Uterus (tissue), 4 donors: Measurements from ENCODE around the gene FAM107A. TPM values are rescaled to one million over a fixed set of nuclear protein-coding genes. Genes with fewer than 3 reads are reported as not detected.

Experiments used
- DNase-seq, 2 donors: peaks; one replicate each; pipeline ENCODE4 v3.0.0-alpha.2; 2019 to 2020
- H3K27ac ChIP-seq, 2 donors: fragments of 200-600 bp; sonication (generic); 1 replicate in 1 of 2; 2 replicates in 1 of 2; pipeline ENCODE4 v1.5.1; 2016 to 2018
- H3K27me3 ChIP-seq, 2 donors: fragments of 200-600 bp; sonication (generic); one replicate each; pipeline ENCODE4 v1.5.1; 2018 to 2019; ENCODE audit warnings: control low read depth in 1 of 2
- H3K36me3 ChIP-seq, 2 donors: fragments of 200-600 bp; sonication (generic); one replicate each; pipeline ENCODE4 v1.5.1; 2019; ENCODE audit warnings: control low read depth in 1 of 2
- H3K4me1 ChIP-seq, 2 donors: fragments of 200-600 bp; sonication (generic); one replicate each; pipeline ENCODE4 v1.5.1; 2018 to 2019; ENCODE audit warnings: control low read depth in 1 of 2
- H3K4me3 ChIP-seq, 2 donors: fragments of 200-600 bp; sonication (generic); 1 replicate in 1 of 2; 2 replicates in 1 of 2; pipeline ENCODE4 v1.5.1; 2018 to 2019; ENCODE audit warnings: mild to moderate bottlenecking in 1 of 2
- H3K9me3 ChIP-seq, 2 donors: fragments of 200-600 bp; sonication (generic); one replicate each; pipeline ENCODE4 v1.5.1; 2019; ENCODE audit warnings: control low read depth in 1 of 2
- POLR2A ChIP-seq, 2 donors: fragments of 450-650 bp; IDR thresholded peaks; one replicate each; pipeline ENCODE4 v1.6.1; 2016; ENCODE audit warnings: antibody characterized with exemption in 2 of 2, mild to moderate bottlenecking in 1 of 2, moderate library complexity in 1 of 2
- intact Hi-C: fragments of 100-400 bp; cut with DNase I; formaldehyde crosslinking; loops from one replicate; pipeline ENCODE4 v1.15.1; 2023; ENCODE audit warnings: low total_unique reads
- total RNA-seq, 4 donors: library from RNA; depleted of rRNA in 3 of 4; stranded (reverse); fragments of >200 nt in 3 of 4; gene quantifications; one replicate each; pipeline versions ENCODE4 v1.1.0 to v1.2.4, GENCODE V29; 2014 to 2023
- TF ChIP-seq, protein P1 (sequence below), 4 experiments: fragments of 200-600 bp in 2 of 4; fragments of 450-650 bp in 2 of 4; sonication (generic) in 2 of 4; IDR thresholded peaks; one replicate each; pipeline ENCODE4 v1.5.1; 2016 to 2019; ENCODE audit warnings: antibody characterized with exemption in 4 of 4, mild to moderate bottlenecking in 2 of 4, moderate library complexity in 1 of 4
- donor health status: DM: yes; HTN: yes; CAD: no.

FAM107A gene
- total RNA-seq, 4 donors from 2014 or later: 16.2 to 140 (median 61.2) TPM

DNA sequence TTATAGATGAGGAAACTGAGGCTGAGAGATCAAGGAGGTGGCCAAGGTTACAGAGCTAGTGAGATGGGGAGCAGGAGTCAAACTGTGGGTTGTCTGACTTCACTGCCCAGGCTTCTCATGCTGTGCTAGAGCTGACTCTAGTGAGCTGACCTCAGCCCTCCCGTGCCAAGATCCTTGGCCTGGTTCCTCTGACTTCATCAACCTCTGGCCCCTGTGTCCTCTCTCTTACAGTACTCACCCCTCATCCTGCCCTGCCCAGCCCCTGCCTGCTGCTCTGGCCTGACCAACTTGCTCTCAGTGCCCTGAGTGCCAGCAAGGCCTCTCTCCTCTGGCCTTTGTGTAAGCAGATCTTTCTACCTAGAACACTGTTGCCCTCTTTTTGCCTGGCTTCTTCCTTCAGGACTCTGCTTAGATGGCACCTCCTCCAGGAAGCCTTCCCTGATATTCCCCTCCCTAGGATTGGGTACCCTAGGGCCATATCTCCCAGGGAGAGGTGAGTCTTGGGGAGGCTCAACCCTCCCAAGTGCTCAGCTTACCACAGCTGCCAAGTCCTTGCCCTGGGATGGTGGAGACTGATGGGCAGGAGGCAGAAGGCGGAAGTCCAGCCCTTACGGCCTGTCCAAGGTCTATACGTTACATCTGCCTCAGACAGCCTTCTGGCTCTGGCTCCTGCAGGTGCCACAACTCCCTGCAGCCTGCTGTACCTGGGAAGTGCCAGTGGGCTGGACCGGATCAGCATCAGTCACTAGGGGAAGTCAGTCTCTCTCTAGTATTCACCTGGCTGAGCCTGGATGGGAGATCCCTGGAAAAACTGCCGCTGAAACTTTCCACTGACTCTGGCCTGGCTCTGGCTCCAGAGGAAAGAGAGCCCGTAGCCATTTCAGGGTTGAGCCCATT lies 36.3 kb upstream of the FAM107A start:
- Histone ChIP-seq H3K36me3 (no peaks in the 10 kb centered on the region), H3K27ac (no peak overlapping the region), H3K27me3 (no peaks in the 10 kb centered on the region), H3K9me3 (no peaks in the 10 kb centered on the region), H3K4me1 (no peaks in the 10 kb centered on the region), H3K4me3 (no peak overlapping the region)
- TF ChIP-seq POLR2A (IDR thresholded peaks at IDR 0.05): no peak
- TF ChIP-seq, protein P1, sequence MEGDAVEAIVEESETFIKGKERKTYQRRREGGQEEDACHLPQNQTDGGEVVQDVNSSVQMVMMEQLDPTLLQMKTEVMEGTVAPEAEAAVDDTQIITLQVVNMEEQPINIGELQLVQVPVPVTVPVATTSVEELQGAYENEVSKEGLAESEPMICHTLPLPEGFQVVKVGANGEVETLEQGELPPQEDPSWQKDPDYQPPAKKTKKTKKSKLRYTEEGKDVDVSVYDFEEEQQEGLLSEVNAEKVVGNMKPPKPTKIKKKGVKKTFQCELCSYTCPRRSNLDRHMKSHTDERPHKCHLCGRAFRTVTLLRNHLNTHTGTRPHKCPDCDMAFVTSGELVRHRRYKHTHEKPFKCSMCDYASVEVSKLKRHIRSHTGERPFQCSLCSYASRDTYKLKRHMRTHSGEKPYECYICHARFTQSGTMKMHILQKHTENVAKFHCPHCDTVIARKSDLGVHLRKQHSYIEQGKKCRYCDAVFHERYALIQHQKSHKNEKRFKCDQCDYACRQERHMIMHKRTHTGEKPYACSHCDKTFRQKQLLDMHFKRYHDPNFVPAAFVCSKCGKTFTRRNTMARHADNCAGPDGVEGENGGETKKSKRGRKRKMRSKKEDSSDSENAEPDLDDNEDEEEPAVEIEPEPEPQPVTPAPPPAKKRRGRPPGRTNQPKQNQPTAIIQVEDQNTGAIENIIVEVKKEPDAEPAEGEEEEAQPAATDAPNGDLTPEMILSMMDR (IDR thresholded peaks at IDR 0.05): no peak
- DNase-seq: no peak
- intact Hi-C loops: no loop called here

DNA sequence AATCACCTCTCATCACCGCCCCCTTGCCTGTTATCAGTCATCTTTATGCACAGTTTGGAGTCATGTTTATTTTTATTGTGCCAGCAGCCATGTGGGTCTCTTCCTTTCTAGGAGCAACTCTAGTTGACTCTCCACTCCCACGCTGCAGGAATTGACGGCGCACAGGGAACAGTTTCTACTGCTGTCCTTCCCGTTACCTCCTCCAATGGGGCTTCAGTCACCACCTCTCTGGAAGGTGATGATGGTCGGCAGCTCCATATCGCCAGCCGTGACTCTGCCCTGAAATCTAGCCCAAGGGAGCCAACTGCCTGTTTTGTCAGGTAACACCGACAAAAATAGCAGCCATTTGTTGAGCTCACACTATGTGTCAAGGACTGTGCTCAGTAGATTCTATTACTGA lies 35.6 kb upstream of the FAM107A start:
- intact Hi-C loops: no loop called here
- no peak overlapping the region for H3K4me3 ChIP-seq
- no peaks in the 10 kb centered on the region for H3K36me3 ChIP-seq
- no peaks in the 10 kb centered on the region for H3K9me3 ChIP-seq
- DNase-seq: no peak
- H3K4me1 ChIP-seq: no peaks in the 10 kb centered on the region
- no peaks in the 10 kb centered on the region for H3K27me3 ChIP-seq
- no peak overlapping the region for H3K27ac ChIP-seq
- TF ChIP-seq POLR2A (IDR thresholded peaks at IDR 0.05): no peak
- TF ChIP-seq, protein P1 (IDR thresholded peaks at IDR 0.05): no peak

DNA sequence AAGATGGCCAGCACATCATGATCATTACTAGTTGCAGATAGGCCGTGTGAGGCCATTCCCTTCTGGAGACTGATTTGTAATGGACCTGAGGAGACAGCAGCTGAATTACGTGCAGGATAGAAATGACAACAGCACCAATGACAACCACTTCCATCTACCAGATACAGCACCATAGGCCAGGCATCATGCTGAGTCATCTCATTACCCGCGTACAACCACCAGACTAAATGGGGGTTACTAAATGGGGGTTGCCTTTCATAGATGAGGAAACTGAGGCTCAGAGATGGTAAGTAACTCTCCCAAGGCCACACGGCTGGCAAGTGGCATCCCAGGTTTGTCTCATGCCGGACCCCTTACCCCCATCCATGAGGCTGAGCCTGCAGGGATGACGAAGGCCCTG lies 32.8 kb upstream of the FAM107A start:
- H3K27me3 ChIP-seq: no peaks in the 10 kb centered on the region

DNA sequence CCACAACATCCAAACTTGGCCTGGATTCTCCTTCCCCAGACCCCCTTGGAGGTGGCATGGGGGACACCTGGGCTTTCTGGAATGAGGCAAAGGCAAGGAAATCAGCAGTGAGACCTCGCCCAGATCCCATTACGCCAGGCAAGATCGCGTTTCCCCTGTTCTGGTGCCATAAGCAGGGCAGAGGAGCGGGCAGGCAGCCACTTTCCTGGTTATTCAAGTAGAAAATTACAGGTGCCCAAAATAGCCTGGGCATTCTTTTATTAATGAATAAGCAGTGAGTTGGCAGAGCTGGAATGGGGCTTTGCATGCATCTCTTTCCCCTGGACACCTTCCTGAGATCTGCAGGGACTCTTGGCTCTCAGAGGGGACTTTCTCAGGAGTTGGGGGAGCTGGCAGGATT lies 31.5 kb upstream of the FAM107A start:
- Histone ChIP-seq H3K9me3 (no peaks in the 10 kb centered on the region), H3K27ac (no peak overlapping the region), H3K36me3 (no peaks in the 10 kb centered on the region), H3K4me1 (no peaks in the 10 kb centered on the region), H3K4me3 (no peak overlapping the region), H3K27me3 (no peaks in the 10 kb centered on the region)
- no peak for DNase-seq
- intact Hi-C loops: no loop called here
- TF ChIP-seq POLR2A (IDR thresholded peaks at IDR 0.05): no peak
- TF ChIP-seq, protein P1 (IDR thresholded peaks at IDR 0.05): no peak

More for the DNA sequence above, 32.8 kb upstream of the FAM107A start:
- Histone ChIP-seq H3K36me3 (no peaks in the 10 kb centered on the region), H3K4me1 (no peaks in the 10 kb centered on the region), H3K4me3 (no peak overlapping the region), H3K9me3 (no peaks in the 10 kb centered on the region), H3K27ac (no peak overlapping the region)
- TF ChIP-seq POLR2A (IDR thresholded peaks at IDR 0.05): no peak
- TF ChIP-seq, protein P1 (IDR thresholded peaks at IDR 0.05): no peak
- DNase-seq: no peak
- intact Hi-C loops: no loop called here

DNA sequence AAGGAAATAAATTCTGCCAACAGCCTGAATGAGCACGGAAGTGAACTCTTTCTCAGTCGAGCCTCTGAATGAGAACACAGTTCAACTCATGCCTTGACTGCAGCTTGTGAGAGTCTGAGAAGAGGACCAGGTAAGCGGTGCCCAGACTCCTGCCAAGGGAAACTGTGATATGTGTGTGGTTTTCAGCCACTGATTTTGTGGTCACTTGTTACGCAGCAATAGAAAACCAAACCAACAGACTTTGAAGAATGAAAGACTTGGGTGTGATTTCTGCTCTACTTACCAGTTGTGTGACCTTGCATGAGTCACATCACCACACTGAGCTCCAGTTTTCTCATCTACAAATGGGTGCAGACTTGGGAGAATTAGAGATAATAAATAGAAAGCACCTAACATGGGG lies 30.6 kb upstream of the FAM107A start:
- H3K4me1 ChIP-seq: no peaks in the 10 kb centered on the region
- H3K4me3 ChIP-seq: no peak overlapping the region
- no peak for TF ChIP-seq POLR2A (IDR thresholded peaks at IDR 0.05)
- TF ChIP-seq, protein P1 (IDR thresholded peaks at IDR 0.05): no peak
- intact Hi-C loops: no loop called here
- no peaks in the 10 kb centered on the region for H3K9me3 ChIP-seq
- no peaks in the 10 kb centered on the region for H3K27me3 ChIP-seq
- no peaks in the 10 kb centered on the region for H3K36me3 ChIP-seq
- DNase-seq: no peak
- no peak overlapping the region for H3K27ac ChIP-seq
